ENCODE measurements around the gene CMTM8. TPM values are rescaled to one million over a fixed set of nuclear protein-coding genes. Genes with fewer than 3 reads are reported as not detected.

CMTM8 gene
- total and polyA plus RNA-seq, 2 experiments from 2014 or later: 19.9 to 24.5 TPM

- peaks cover 17% of the 10 kb centered on the region for H3K27me3 Mint-ChIP-seq (ENCODE audit: insufficient read depth, low read depth, poor library complexity)
- no peak overlapping the region for H2AFZ ChIP-seq
- no peak for TF ChIP-seq NANOG (IDR thresholded peaks at IDR 0.05; ENCODE audit: borderline replicate concordance)
- H3K27me3 ChIP-seq (ENCODE audit: insufficient read depth): no peaks in the 10 kb centered on the region
- ATAC-seq (peak; percentile 19; the same call in 2 of the 3 replicates), DNase-seq (ENCODE audit: low spot score) (no peak)
- no peak overlapping the region for H3K4me3 ChIP-seq
- H3K4me2 ChIP-seq: no peak overlapping the region
- H4K20me1 ChIP-seq (replicated peaks; ENCODE audit: insufficient read depth): no peaks in the 10 kb centered on the region; the same call in 1 of the 2 replicates
- no peaks in the 10 kb centered on the region; the same call in 1 of the 2 replicates for H3K9me2 ChIP-seq (ENCODE audit: insufficient read depth)
- peaks cover 10% of the 10 kb centered on the region; the same call in 2 of the 3 replicates for H3K36me3 Mint-ChIP-seq (ENCODE audit: low read depth)
- peak overlapping the region; percentile 45 for H3K27ac Mint-ChIP-seq
- peaks cover 71% of the 10 kb centered on the region for H3K79me2 ChIP-seq (replicated peaks; ENCODE audit: insufficient read depth)
- no peaks in the 10 kb centered on the region; the same call in 2 of the 3 replicates for H3K9me3 Mint-ChIP-seq
- H3K4me1 ChIP-seq (ENCODE audit: insufficient read depth): peaks cover 54% of the 10 kb centered on the region
- peaks cover 58% of the 10 kb centered on the region for H3K4me1 Mint-ChIP-seq
- 0 out of 2 replicates have a peak, but pooled peaks cover 15% of the 10 kb centered on the region for H3F3A ChIP-seq (replicated peaks; ENCODE audit: low read depth)
- peak overlapping the region; percentile 14 for H3K27ac ChIP-seq (ENCODE audit: low read depth)
- no peaks in the 10 kb centered on the region; the same call in 1 of the 2 replicates for H3K36me3 ChIP-seq (ENCODE audit: insufficient read depth)
- no peak overlapping the region; the same call in 2 of the 3 replicates for H3K4me3 Mint-ChIP-seq
These were observed 168.3 kb downstream of the CMTM8 start for GRCh38 chr3:32406486-32407408.

GRCh38 chr3:32410367-32411246, 172.1 kb downstream of the CMTM8 start:
- Mint-ChIP-seq H3K27me3 (ENCODE audit: insufficient read depth, low read depth, poor library complexity) (peaks cover 8% of the 10 kb centered on the region), H3K36me3 (ENCODE audit: low read depth) (peaks cover 4% of the 10 kb centered on the region; the same call in 1 of the 3 replicates), H3K4me3 (no peak overlapping the region), H3K9me3 (no peaks in the 10 kb centered on the region), H3K4me1 (peaks cover 61% of the 10 kb centered on the region), H3K27ac (no peak overlapping the region)
- Histone ChIP-seq H3K27ac (ENCODE audit: low read depth) (no peak overlapping the region), H3F3A (replicated peaks; ENCODE audit: low read depth) (0 out of 2 replicates have a peak, but pooled peaks cover 10% of the 10 kb centered on the region), H4K20me1 (replicated peaks; ENCODE audit: insufficient read depth) (no peaks in the 10 kb centered on the region; the same call in 1 of the 2 replicates), H3K79me2 (replicated peaks; ENCODE audit: insufficient read depth) (peaks cover 57% of the 10 kb centered on the region), H3K4me3 (no peak overlapping the region), H3K27me3 (ENCODE audit: insufficient read depth) (no peaks in the 10 kb centered on the region), H2AFZ (no peak overlapping the region), H3K4me1 (ENCODE audit: insufficient read depth) (peaks cover 56% of the 10 kb centered on the region), H3K36me3 (ENCODE audit: insufficient read depth) (no peaks in the 10 kb centered on the region; the same call in 1 of the 2 replicates), H3K4me2 (peak overlapping the region; percentile 67), H3K9me2 (ENCODE audit: insufficient read depth) (no peaks in the 10 kb centered on the region; the same call in 1 of the 2 replicates)
- ATAC-seq (peak; percentile 64), DNase-seq (ENCODE audit: low spot score) (peak; percentile 36)
- TF ChIP-seq REST (IDR thresholded peaks at IDR 0.05; ENCODE audit: unreplicated experiment) (no peak), ZNF331 (CRISPR knock-in tag; IDR thresholded peaks at IDR 0.05; ENCODE audit: low read depth) (no peak), JUNB (IDR thresholded peaks at IDR 0.05; ENCODE audit: unreplicated experiment) (no peak), EZH2 (IDR thresholded peaks at IDR 0.05; ENCODE audit: low read depth, unreplicated experiment) (no peak), CREB1 (CRISPR knock-in tag; IDR thresholded peaks at IDR 0.05; ENCODE audit: low read depth) (no peak), CTCF (conservative IDR thresholded peaks at IDR 0.05; ENCODE audit: low read depth in 2 of 2) (no peak), ZNF114 (CRISPR knock-in tag; IDR thresholded peaks at IDR 0.05) (no peak), STAT1 (IDR thresholded peaks at IDR 0.05; ENCODE audit: unreplicated experiment) (no peak), EZH2phosphoT487 (IDR thresholded peaks at IDR 0.05; ENCODE audit: unreplicated experiment) (no peak)
